ENCODE measurements around the gene TENM4.

Gene TENM4

DNA sequence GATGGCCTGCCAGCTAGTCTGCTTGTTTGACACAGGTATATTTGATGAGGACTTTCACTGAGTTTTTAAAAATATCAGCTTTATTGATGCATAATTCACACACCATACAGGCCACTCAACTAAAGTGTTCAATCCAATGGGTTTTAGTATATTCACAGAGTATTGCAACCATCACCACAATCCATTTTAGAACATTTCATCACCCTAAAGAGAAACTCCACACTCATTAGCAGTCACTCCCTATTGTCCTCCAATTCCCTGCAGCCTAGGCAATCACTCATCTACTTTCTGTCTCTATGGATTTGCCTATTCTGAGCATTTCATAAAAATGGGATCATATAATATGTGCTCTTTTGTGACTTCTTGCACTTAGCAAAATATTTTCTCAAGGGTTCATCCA is 468.2 kb downstream of the TENM4 start:
- no peak for DNase-seq (ENCODE audit: low read depth)

DNA sequence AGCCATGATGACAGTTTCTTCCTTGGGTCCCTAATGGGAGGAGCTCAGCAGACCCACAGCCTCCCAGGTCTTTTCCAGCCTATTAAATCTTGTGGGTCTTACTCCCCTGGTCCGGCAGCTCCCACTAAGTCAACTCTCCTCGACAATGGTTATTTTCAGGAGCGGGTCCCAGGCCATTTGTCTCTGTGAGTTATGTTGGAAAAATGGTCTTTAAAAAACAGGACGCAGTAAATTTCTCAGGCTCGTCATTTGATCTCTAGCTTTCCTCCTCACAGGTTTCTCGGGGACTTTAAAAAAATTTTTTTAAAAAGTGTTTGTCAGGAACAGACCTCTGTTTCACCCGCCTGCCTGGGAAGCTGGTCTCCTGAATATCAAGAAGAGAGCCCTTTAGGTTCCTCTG is 468.7 kb downstream of the TENM4 start:
- no peak for DNase-seq (ENCODE audit: low read depth)

DNA sequence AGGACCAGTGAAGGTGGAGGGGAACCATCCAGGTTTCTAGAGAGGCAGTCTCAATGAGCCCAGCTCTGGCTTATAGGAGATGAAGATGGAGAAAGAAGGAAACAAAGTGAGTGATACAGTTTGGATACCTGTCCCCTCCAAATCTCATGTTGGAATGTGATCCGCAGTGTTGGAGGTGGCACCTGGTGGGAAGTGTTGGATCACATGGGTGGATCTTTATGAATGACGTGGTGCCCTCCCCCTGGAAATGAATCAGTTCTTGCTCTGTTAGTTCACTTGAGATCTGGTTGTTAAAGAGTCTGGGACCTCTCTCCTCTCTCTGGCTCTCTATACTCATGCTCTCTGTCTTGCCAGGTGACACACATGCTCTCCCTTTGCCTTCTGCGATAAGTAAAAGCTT is 473.0 kb downstream of the TENM4 start:
- DNase-seq (ENCODE audit: low read depth) = no peak

- no peak for DNase-seq (ENCODE audit: low read depth)
Measured at GRCh38 chr11:78965432-78965831, 475.4 kb downstream of the TENM4 start.

- no peak for DNase-seq (ENCODE audit: low read depth)
Measured at GRCh38 chr11:78961937-78962701, 478.7 kb downstream of the TENM4 start.

DNA sequence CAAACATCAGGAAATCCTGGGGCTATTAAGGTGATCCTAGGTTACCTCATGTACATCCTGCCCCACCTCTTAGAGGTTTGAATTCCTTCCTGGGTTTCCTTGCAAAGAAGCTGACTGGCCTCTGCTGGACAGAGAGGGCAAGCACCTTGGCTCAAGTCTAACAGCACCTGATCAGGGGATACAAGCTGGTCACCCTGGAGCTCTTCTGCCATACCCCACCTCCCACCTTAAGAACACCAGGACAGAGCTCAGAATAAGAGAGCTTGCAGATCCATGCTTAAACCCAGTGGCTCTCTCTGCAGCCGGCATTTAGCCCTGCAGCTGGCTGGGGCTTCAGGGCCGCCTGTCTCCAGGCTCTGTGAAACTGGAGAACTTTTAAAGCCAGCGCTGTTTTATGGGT is 479.6 kb downstream of the TENM4 start:
- DNase-seq (ENCODE audit: low read depth) = no peak

- no peak for DNase-seq (ENCODE audit: low read depth)
Measured at GRCh38 chr11:78958444-78958843, 482.4 kb downstream of the TENM4 start.

DNA sequence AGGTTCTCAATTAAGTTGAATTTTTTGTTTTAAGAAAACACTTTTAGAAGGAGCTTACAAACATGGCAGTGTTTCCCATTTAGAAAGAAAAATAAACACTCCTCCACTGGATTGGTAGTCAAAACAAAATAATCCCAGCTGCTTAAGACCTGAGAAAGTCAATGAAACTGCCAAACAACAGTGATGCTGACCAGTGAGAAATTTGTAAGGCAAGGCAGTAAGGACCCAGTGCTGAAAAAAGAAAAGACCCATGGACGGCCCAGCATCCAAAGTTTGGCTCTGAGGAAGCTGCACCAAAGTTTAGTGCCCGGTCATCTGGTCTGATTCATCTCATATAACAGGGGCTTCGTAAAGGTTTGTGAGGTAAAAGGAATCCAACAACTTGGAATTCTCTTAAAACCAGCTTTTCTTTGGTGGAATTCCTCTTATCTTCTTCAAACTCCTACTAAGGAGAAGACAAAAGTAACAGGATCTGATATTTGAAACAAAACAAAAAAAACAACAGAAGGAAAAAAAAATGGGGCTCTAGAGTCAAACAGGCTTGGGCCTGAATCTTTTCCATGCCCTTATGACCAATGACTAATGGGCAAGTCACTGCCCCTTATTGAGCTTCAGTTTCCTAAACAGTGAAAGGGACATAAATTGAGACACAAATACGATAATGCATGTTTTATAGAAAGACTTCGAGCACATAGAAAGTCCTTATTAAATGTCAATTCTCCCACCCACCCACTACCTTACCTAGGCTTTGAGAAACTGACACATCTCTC is 483.2 kb downstream of the TENM4 start:
- DNase-seq (ENCODE audit: low read depth) = no peak

- no peak for DNase-seq (ENCODE audit: low read depth)
Measured at GRCh38 chr11:78954696-78955095, 486.1 kb downstream of the TENM4 start.

DNA sequence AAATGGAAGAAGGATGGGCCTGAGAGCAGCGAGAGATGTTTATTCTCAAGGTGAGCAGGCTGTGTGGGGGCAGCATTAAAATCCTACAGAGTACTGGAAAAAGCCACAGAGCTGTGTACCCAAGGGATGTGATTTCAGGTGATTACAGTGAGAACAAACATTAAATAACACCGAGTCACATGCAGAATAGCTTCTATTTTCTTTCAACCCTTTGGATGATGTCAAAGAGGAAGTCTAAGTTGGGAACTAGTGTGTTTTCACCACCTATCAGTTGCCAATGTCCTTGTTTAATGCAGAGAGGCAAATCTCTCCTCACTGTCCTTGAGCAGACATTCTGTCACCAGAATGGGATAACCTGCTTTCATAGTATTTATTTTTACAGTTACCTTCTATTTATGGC is 486.6 kb downstream of the TENM4 start:
- no peak for DNase-seq (ENCODE audit: low read depth)

DNA sequence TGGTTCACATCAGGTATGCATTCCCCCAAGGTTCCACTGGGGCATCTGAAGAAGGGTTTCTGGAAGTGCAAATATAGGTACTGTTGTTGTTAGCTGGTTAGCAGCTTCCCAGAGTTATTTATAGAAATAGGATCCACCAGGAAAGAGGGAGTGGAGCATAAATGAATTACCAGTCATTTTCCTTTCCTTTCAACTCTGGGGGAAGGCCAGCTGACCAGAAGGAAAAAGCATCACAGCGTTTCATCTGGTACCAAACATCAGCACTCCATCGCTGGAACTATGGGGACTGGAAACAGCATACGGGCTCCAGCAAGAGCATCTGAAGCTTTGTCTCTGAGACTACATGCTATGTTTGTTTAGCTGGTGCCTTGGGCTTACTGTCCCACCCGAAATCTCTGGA is 487.9 kb downstream of the TENM4 start:
- no peak for DNase-seq (ENCODE audit: low read depth)

GRCh38 chr11:78952175-78952574 is 488.7 kb downstream of the TENM4 start:
- no peak for DNase-seq (ENCODE audit: low read depth)

DNA sequence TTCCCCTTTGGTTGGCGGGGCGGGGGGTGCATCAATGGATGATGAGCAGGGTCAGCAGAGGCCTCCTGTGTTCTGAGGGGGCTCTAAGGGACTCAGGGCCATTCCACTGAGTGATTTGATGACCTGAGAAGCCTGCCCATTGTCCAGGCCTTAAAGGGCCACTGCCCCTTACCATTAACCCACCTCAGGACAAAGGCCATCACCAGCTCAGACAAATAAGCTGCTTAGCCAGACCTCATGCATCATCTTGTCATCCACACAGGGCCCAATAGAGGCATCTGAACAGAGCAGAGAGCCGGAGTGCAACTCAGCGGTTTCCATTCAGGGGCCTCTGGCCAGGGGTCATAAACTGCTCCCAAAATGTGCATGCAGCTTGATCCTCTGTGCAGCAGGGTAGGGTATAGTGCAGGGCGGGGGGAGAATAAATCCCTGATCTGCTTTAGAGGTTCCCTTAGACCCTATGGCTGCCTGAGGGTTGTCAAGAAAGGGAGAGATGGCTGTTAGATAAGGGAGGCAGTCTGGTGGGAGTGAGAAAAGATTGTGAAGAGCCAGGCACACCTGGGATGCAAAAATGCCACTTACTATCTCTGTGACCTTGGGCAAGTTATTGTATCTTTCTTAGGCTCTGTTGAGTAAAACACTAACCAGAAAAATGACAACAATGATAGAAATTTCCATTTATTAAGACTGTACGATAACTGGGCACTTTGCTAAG is 490.7 kb downstream of the TENM4 start:
- no peak for DNase-seq (ENCODE audit: low read depth)

GRCh38 chr11:78946945-78947902 is 493.6 kb downstream of the TENM4 start:
- DNase-seq (ENCODE audit: low read depth) = peak; percentile 21

GRCh38 chr11:78943841-78944240 is 497.0 kb downstream of the TENM4 start:
- DNase-seq (ENCODE audit: low read depth) = no peak

- no peak for DNase-seq (ENCODE audit: low read depth)
Measured at GRCh38 chr11:78943154-78943553, 497.7 kb downstream of the TENM4 start.

DNA sequence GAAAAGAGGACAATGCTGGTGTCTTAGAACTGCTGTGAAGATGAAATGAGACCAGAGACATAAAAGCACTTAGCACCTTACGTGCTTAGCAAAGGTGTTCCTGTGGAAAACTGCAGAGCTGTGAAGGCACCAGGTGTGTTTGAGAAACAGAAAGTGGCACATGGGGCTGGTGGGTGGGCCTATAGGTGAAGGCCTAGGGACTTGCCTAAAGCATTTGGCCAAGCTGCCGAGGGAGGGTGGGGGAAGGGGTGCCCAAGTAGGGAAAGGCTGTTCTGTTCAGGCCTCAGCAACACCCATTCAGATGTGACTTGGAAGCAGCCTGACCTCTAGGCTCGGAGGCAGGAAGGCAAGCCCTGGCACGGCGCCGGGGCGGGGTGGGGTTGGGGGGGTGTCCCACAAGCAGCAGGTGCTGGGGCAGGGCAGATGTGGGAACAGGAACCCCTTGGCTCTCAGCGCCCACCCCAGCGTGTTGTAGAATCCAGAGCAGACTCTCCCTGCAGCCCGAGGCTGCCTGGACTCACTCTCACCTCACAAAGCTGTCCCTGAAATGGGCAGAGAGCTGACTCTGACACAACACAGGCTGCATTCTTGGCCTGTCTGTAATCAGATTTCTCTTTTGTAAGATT is 499.5 kb downstream of the TENM4 start:
- no peak for DNase-seq (ENCODE audit: low read depth)

DNA sequence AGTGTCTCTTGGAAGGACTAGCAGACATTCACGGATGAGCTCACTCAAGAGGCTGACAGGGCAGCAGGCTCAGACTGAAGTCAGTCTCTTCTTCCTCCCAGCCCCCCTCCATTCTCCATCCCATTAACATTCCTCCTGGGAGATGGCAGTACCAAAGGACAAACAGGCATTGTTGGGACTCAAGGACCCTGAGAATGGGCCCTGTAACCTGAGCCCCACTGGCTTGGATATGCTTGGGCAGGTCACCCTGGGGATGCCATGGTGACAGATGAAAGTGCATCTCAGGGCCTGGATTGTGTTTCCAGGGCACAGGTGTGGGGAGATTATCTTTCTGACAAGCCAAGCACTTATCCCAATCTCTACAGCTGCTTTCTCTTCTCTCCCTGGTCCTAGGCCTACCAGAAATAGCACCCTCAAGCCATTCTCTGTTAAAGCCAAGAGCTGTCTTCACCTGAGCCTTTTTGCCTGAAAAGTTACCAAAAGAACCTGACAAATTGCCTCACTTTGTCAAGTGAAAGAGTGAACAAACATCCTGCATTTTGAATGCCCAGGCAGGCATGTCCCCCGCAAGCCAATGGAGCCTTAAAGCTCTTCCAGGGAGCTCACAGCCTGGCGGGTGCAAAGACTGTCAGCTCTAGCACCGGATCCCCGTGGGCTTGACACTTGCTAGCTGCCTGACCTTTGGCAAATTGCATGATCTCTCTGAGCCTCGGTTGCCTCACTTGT is 500.2 kb downstream of the TENM4 start:
- DNase-seq (ENCODE audit: low read depth) = no peak

GRCh38 chr11:78938971-78939370 is 501.9 kb downstream of the TENM4 start:
- DNase-seq (ENCODE audit: low read depth) = no peak

DNA sequence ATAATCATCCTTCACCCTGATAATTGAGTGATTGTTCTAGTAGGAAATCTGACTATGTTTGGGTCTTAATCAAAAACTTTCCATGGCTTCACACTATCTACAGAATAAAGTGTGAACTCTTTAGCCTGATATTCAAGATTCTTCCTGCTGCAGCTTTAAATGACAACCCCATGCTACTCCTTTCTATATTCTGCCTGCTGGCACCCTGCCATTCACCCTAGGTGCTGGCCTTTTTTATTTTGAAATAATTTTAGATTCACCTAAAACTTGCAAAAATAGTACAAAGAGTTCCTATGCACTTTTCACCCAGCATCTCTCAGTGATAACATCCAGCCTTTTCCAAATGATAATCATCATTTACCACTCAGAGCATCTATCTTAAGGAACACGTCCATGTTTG is 502.8 kb downstream of the TENM4 start:
- no peak for DNase-seq (ENCODE audit: low read depth)
